GM23338 (cell line): ENCODE data around the gene LDB1. TPM values are rescaled to one million over a fixed set of nuclear protein-coding genes. Genes with fewer than 3 reads are reported as not detected.
A peak's percentile ranks its signal among the peaks of the same experiment; 100 is the strongest.

ENCODE experiments used
- ATAC-seq: fragments of 200-7000 bp; cut with Tn5 transposase; 3 replicates; pipeline ENCODE4 v1.9.1; 2020
- DNase-seq: peaks from one replicate; pipeline ENCODE4 v3.0.0-alpha.2; 2015; ENCODE audit warnings: low spot score
- H2AFZ ChIP-seq: fragments of 200-600 bp; sonication (generic); 2 replicates; pipeline ENCODE4 v1.8.0; 2016; ENCODE audit warnings: antibody characterized with exemption, mild to moderate bottlenecking, moderate library complexity
- H3F3A ChIP-seq: fragments of 200-600 bp; sonication (generic); replicated peaks from 2 replicates; pipeline ENCODE4 v1.8.0; 2017; ENCODE audit warnings: antibody characterized with exemption, mixed run types, low read depth
- H3K27ac ChIP-seq: fragments of 200-600 bp; sonication (generic); 2 replicates; pipeline ENCODE4 v1.6.1; 2016; ENCODE audit warnings: low read depth
- H3K27me3 ChIP-seq: fragments of 200-600 bp; sonication (generic); 2 replicates; pipeline ENCODE4 v1.8.0; 2016; ENCODE audit warnings: mild to moderate bottlenecking, mixed run types, moderate library complexity; ENCODE audit not compliant: insufficient read depth
- H3K36me3 ChIP-seq: fragments of 200-600 bp; sonication (generic); 2 replicates; pipeline ENCODE4 v1.8.0; 2016; ENCODE audit warnings: mild to moderate bottlenecking; ENCODE audit not compliant: insufficient read depth
- H3K4me1 ChIP-seq: fragments of 200-600 bp; sonication (generic); 2 replicates; pipeline ENCODE4 v1.8.0; 2016; ENCODE audit warnings: mild to moderate bottlenecking, moderate library complexity; ENCODE audit not compliant: insufficient read depth
- H3K4me2 ChIP-seq: fragments of 200-600 bp; sonication (generic); 2 replicates; pipeline ENCODE4 v1.7.1; 2017; ENCODE audit warnings: mixed run types
- H3K4me3 ChIP-seq: fragments of 200-600 bp; sonication (generic); 2 replicates; pipeline ENCODE4 v1.6.1; 2016; ENCODE audit warnings: mixed run types
- H3K79me2 ChIP-seq: fragments of 200-600 bp; sonication (generic); replicated peaks from 2 replicates; pipeline ENCODE4 v1.8.0; 2017; ENCODE audit warnings: mild to moderate bottlenecking; ENCODE audit not compliant: insufficient read depth
- H3K9me2 ChIP-seq: fragments of 200-600 bp; sonication (generic); 2 replicates; pipeline ENCODE4 v1.8.0; 2017; ENCODE audit not compliant: insufficient read depth
- H4K20me1 ChIP-seq: fragments of 200-600 bp; sonication (generic); replicated peaks from 2 replicates; pipeline ENCODE4 v1.8.0; 2017; ENCODE audit warnings: mild to moderate bottlenecking; ENCODE audit not compliant: insufficient read depth
- H3K27ac Mint-ChIP-seq: 2 replicates; pipeline ENCODE4 v1.8.0; 2020; ENCODE audit warnings: inconsistent platforms, mild to moderate bottlenecking, moderate library complexity, mixed read lengths
- H3K27me3 Mint-ChIP-seq: 3 replicates; pipeline ENCODE4 v1.8.0; 2022; ENCODE audit warnings: low read depth, mild to moderate bottlenecking, moderate library complexity, mixed read lengths, inconsistent platforms; ENCODE audit not compliant: insufficient read depth, poor library complexity
- H3K36me3 Mint-ChIP-seq: 3 replicates; pipeline ENCODE4 v1.8.0; 2021; ENCODE audit warnings: low read depth, mild to moderate bottlenecking, inconsistent platforms, moderate library complexity, mixed read lengths
- H3K4me1 Mint-ChIP-seq: 3 replicates; pipeline ENCODE4 v1.8.0; 2020; ENCODE audit warnings: mild to moderate bottlenecking, inconsistent platforms, mixed read lengths
- H3K4me3 Mint-ChIP-seq: 3 replicates; pipeline ENCODE4 v1.8.0; 2021; ENCODE audit warnings: moderate library complexity, mild to moderate bottlenecking, inconsistent platforms, mixed read lengths
- H3K9me3 Mint-ChIP-seq: 3 replicates; pipeline ENCODE4 v1.8.0; 2020; ENCODE audit warnings: moderate library complexity, mild to moderate bottlenecking, inconsistent platforms, mixed read lengths
- CREB1 ChIP-seq: fragments of 250-450 bp; sonication (Bioruptor Pico); IDR thresholded peaks from 2 replicates; pipeline ENCODE4 v1.5.0; 2020; ENCODE audit warnings: low read depth, mild to moderate bottlenecking, moderate library complexity
- CTCF ChIP-seq, 2 experiments: fragments of 200-600 bp in 1 of 2; sonication (generic) in 1 of 2; conservative IDR thresholded peaks; 2 replicates each; pipeline versions ENCODE4 v1.5.1 to v1.6.1; 2016 to 2017; ENCODE audit warnings: antibody characterized with exemption in 2 of 2, low read depth in 2 of 2, mild to moderate bottlenecking in 2 of 2, moderate library complexity in 1 of 2
- ETS1 ChIP-seq: IDR thresholded peaks from 2 replicates; pipeline ENCODE4 v1.6.1; 2016; ENCODE audit warnings: antibody characterized with exemption
- EZH2phosphoT487 ChIP-seq: fragments of 200-600 bp; sonication (generic); IDR thresholded peaks from one replicate; pipeline ENCODE4 v1.8.1; 2018; ENCODE audit warnings: antibody characterized with exemption; ENCODE audit not compliant: unreplicated experiment
- JUNB ChIP-seq: IDR thresholded peaks from one replicate; pipeline ENCODE4 v1.6.1; 2016; ENCODE audit warnings: antibody characterized with exemption; ENCODE audit not compliant: unreplicated experiment
- POLR2AphosphoS5 ChIP-seq: IDR thresholded peaks from 2 replicates; pipeline ENCODE4 v1.6.1; 2016; ENCODE audit warnings: antibody characterized with exemption, low read depth
- STAT1 ChIP-seq: IDR thresholded peaks from one replicate; pipeline ENCODE4 v1.6.1; 2016; ENCODE audit warnings: antibody characterized with exemption; ENCODE audit not compliant: unreplicated experiment
- ZNF114 ChIP-seq: fragments of 250-450 bp; sonication (Bioruptor Pico); IDR thresholded peaks from 2 replicates; pipeline ENCODE4 v1.5.0; 2020; ENCODE audit warnings: mild to moderate bottlenecking, moderate library complexity
- polyA plus RNA-seq: library from polyadenylated mRNA; unstranded; fragments of >200 nt; fragmentation: Nextera tagmentation; extraction: Ambion mirVana; gene quantifications from 2 replicates; pipeline ENCODE4 v1.2.1, GENCODE V29; 2016
- total RNA-seq: library from RNA; depleted of rRNA; stranded (reverse); fragments of >200 nt; shearing (Covaris generic); gene quantifications from 2 replicates; pipeline ENCODE4 v1.2.3, GENCODE V29; 2014

Gene LDB1
- total and polyA plus RNA-seq, 2 experiments from 2014 or later: 16.3 to 69.3 TPM

- Histone ChIP-seq H2AFZ (no peak overlapping the region), H3K36me3 (peaks cover 30% of the 10 kb centered on the region), H3K4me1 (no peaks in the 10 kb centered on the region; the same call in 1 of the 2 replicates), H3K27me3 (no peaks in the 10 kb centered on the region), H3K9me2 (no peaks in the 10 kb centered on the region), H3K27ac (no peak overlapping the region), H3K4me2 (no peak overlapping the region), H4K20me1 (peaks cover 27% of the 10 kb centered on the region), H3F3A (peaks cover 13% of the 10 kb centered on the region; the same call in 1 of the 2 replicates), H3K4me3 (no peak overlapping the region), H3K79me2 (peaks cover 13% of the 10 kb centered on the region)
- no peak for DNase-seq
- ATAC-seq: no peak; the same call in 2 of the 3 replicates
- H3K9me3 Mint-ChIP-seq: no peaks in the 10 kb centered on the region
- peaks cover 9% of the 10 kb centered on the region for H3K4me1 Mint-ChIP-seq
- H3K27me3 Mint-ChIP-seq: peaks cover 5% of the 10 kb centered on the region
- H3K4me3 Mint-ChIP-seq: no peak overlapping the region
- no peak for TF ChIP-seq CREB1 (CRISPR knock-in tag)
- TF ChIP-seq JUNB: no peak
- no peak for TF ChIP-seq POLR2AphosphoS5
- no peak for TF ChIP-seq ZNF114
- H3K27ac Mint-ChIP-seq: no peak overlapping the region
- H3K36me3 Mint-ChIP-seq: peaks cover 64% of the 10 kb centered on the region
Observed at GRCh38 chr10:102106998-102107397, 13.2 kb downstream of the LDB1 start.

- Histone ChIP-seq H4K20me1 (0 out of 2 replicates have a peak, but pooled peaks cover 2% of the 10 kb centered on the region), H3K4me3 (no peak overlapping the region), H2AFZ (no peak overlapping the region), H3F3A (peaks cover 4% of the 10 kb centered on the region; the same call in 1 of the 2 replicates), H3K27me3 (no peaks in the 10 kb centered on the region), H3K79me2 (no peaks in the 10 kb centered on the region), H3K9me2 (no peaks in the 10 kb centered on the region), H3K4me2 (no peak overlapping the region), H3K27ac (no peak overlapping the region), H3K4me1 (no peaks in the 10 kb centered on the region), H3K36me3 (peaks cover 12% of the 10 kb centered on the region; the same call in 1 of the 2 replicates)
- DNase-seq (no peak), ATAC-seq (no peak)
- Mint-ChIP-seq H3K27ac (no peak overlapping the region), H3K4me3 (no peak overlapping the region), H3K27me3 (peaks cover 2% of the 10 kb centered on the region), H3K36me3 (peaks cover 40% of the 10 kb centered on the region), H3K9me3 (no peaks in the 10 kb centered on the region), H3K4me1 (peaks cover 2% of the 10 kb centered on the region; the same call in 1 of the 3 replicates)
- TF ChIP-seq ETS1: no peak
Observed at GRCh38 chr10:102102421-102102820, 17.7 kb downstream of the LDB1 start.

GRCh38 chr10:102101152-102101551, 19.0 kb downstream of the LDB1 start:
- no peaks in the 10 kb centered on the region for H3K9me2 ChIP-seq
- no peak overlapping the region for H3K27ac Mint-ChIP-seq
- peaks cover 38% of the 10 kb centered on the region for H3K36me3 Mint-ChIP-seq
- peaks cover 12% of the 10 kb centered on the region; the same call in 1 of the 2 replicates for H3K36me3 ChIP-seq
- peaks cover 4% of the 10 kb centered on the region; the same call in 1 of the 2 replicates for H3F3A ChIP-seq
- no peaks in the 10 kb centered on the region for H3K4me1 ChIP-seq
- H3K9me3 Mint-ChIP-seq: no peaks in the 10 kb centered on the region
- H3K4me3 ChIP-seq: no peak overlapping the region
- ATAC-seq (peak; percentile 70), DNase-seq (peak; percentile 36)
- H3K79me2 ChIP-seq: no peaks in the 10 kb centered on the region
- H3K27ac ChIP-seq: no peak overlapping the region
- H3K4me1 Mint-ChIP-seq: no peaks in the 10 kb centered on the region
- no peak overlapping the region for H3K4me3 Mint-ChIP-seq
- TF ChIP-seq CTCF (conservative IDR thresholded peaks at IDR 0.05; ENCODE audit: low read depth in 2 of 2) (peak; percentile 32 to 41; a peak in 3 of 4 replicates), CREB1 (CRISPR knock-in tag) (no peak), EZH2phosphoT487 (no peak), STAT1 (no peak), POLR2AphosphoS5 (no peak)
- no peak overlapping the region for H3K4me2 ChIP-seq
- no peak overlapping the region for H2AFZ ChIP-seq
- H3K27me3 ChIP-seq: no peaks in the 10 kb centered on the region
- H4K20me1 ChIP-seq: 0 out of 2 replicates have a peak, but pooled peaks cover 2% of the 10 kb centered on the region
- peaks cover 2% of the 10 kb centered on the region for H3K27me3 Mint-ChIP-seq
